ENCODE measurements around the gene CACNG1.

DNA sequence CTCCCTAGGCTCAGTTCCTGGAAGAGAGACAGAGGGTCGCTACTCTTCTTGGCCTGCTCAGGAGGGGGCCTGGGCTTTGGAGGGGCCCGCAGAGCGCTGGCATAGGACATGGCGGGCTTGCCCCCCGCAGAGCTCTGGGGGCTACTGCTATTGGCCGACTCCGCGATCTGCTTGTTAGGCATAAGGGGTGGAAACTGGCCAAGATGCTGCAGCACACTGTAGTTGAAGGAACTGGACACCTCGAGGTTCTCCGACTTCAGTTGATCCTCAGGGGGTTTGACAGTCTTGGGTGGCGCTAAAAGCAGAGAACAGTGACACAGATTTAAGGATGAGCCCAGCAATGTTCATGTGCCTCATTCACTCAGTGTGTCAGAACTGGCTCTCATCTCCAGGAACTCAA is 33.9 kb downstream of the CACNG1 start:
- TF ChIP-seq, protein P1, sequence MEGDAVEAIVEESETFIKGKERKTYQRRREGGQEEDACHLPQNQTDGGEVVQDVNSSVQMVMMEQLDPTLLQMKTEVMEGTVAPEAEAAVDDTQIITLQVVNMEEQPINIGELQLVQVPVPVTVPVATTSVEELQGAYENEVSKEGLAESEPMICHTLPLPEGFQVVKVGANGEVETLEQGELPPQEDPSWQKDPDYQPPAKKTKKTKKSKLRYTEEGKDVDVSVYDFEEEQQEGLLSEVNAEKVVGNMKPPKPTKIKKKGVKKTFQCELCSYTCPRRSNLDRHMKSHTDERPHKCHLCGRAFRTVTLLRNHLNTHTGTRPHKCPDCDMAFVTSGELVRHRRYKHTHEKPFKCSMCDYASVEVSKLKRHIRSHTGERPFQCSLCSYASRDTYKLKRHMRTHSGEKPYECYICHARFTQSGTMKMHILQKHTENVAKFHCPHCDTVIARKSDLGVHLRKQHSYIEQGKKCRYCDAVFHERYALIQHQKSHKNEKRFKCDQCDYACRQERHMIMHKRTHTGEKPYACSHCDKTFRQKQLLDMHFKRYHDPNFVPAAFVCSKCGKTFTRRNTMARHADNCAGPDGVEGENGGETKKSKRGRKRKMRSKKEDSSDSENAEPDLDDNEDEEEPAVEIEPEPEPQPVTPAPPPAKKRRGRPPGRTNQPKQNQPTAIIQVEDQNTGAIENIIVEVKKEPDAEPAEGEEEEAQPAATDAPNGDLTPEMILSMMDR (IDR thresholded peaks at IDR 0.05; ENCODE audit: low read depth, low read length, missing input control) = no peak
- TF ChIP-seq, protein P2, sequence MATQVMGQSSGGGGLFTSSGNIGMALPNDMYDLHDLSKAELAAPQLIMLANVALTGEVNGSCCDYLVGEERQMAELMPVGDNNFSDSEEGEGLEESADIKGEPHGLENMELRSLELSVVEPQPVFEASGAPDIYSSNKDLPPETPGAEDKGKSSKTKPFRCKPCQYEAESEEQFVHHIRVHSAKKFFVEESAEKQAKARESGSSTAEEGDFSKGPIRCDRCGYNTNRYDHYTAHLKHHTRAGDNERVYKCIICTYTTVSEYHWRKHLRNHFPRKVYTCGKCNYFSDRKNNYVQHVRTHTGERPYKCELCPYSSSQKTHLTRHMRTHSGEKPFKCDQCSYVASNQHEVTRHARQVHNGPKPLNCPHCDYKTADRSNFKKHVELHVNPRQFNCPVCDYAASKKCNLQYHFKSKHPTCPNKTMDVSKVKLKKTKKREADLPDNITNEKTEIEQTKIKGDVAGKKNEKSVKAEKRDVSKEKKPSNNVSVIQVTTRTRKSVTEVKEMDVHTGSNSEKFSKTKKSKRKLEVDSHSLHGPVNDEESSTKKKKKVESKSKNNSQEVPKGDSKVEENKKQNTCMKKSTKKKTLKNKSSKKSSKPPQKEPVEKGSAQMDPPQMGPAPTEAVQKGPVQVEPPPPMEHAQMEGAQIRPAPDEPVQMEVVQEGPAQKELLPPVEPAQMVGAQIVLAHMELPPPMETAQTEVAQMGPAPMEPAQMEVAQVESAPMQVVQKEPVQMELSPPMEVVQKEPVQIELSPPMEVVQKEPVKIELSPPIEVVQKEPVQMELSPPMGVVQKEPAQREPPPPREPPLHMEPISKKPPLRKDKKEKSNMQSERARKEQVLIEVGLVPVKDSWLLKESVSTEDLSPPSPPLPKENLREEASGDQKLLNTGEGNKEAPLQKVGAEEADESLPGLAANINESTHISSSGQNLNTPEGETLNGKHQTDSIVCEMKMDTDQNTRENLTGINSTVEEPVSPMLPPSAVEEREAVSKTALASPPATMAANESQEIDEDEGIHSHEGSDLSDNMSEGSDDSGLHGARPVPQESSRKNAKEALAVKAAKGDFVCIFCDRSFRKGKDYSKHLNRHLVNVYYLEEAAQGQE (IDR thresholded peaks at IDR 0.05) = no peak
- TF ChIP-seq TAF1 (conservative IDR thresholded peaks at IDR 0.05) = no peak
- TF ChIP-seq JUND (IDR thresholded peaks at IDR 0.05) = no peak
- TF ChIP-seq EGR1 (IDR thresholded peaks at IDR 0.05; ENCODE audit: low read depth in 2 of 2) = no peak
- TF ChIP-seq, protein P3, sequence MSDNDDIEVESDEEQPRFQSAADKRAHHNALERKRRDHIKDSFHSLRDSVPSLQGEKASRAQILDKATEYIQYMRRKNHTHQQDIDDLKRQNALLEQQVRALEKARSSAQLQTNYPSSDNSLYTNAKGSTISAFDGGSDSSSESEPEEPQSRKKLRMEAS (IDR thresholded peaks at IDR 0.05) = no peak
- no peak for TF ChIP-seq RAD21 (IDR thresholded peaks at IDR 0.05)
- TF ChIP-seq GABPA (IDR thresholded peaks at IDR 0.05 in 1 of 2, conservative IDR thresholded peaks at IDR 0.05 in 1 of 2) = no peak
- TF ChIP-seq SP1 (IDR thresholded peaks at IDR 0.05) = no peak

Data from liver (tissue), 3 donors.